CD4-positive, alpha-beta T cell (primary cell): ENCODE data around the gene NR3C2. TPM values are rescaled to one million over a fixed set of nuclear protein-coding genes. Genes with fewer than 3 reads are reported as not detected.

ENCODE experiments used
- ATAC-seq: fragments of 200-7000 bp; cut with Tn5 transposase; one replicate; pipeline ENCODE4 v1.10.0; 2022; ENCODE audit warnings: mild to moderate bottlenecking; ENCODE audit not compliant: poor library complexity
- CTCF ChIA-PET: fragments of 350-600 bp; sonication (Branson Sonifier 250); formaldehyde crosslinking; loops from one replicate; lab custom pipeline; 2021; ENCODE audit warnings: antibody characterized with exemption, inconsistent platforms; lab: Charles Lee
- POLR2A ChIA-PET: fragments of 350-600 bp; sonication (Branson Sonifier 250); formaldehyde crosslinking; loops from one replicate; lab custom pipeline; 2021; ENCODE audit warnings: antibody characterized with exemption, inconsistent platforms; lab: Charles Lee
- DNase-seq, 14 experiments: peaks; one replicate each; pipeline ENCODE4 v3.0.0-alpha.2; 2013 to 2020; ENCODE audit warnings: mixed read lengths in 2 of 14
- H3K27ac ChIP-seq, 2 donors: one replicate each; pipeline versions ENCODE4 v1.5.1 to v1.7.0; 2013; ENCODE audit warnings: low read length in 2 of 2, low read depth in 1 of 2, mild to moderate bottlenecking in 1 of 2
- H3K27me3 ChIP-seq, 2 experiments: 1 replicate in 1 of 2; 2 replicates in 1 of 2; pipeline versions ENCODE4 v1.6.1 to v1.7.0; 2013; ENCODE audit warnings: low read length in 2 of 2, control low read depth in 1 of 2, mild to moderate bottlenecking in 1 of 2, moderate library complexity in 1 of 2; ENCODE audit not compliant: insufficient read depth in 2 of 2, control insufficient read depth in 1 of 2
- H3K36me3 ChIP-seq: one replicate; pipeline ENCODE4 v1.6.1; 2013; ENCODE audit warnings: low read length, control low read depth; ENCODE audit not compliant: insufficient read depth
- H3K4me1 ChIP-seq: one replicate; pipeline ENCODE4 v1.6.1; 2013; ENCODE audit warnings: low read length, control low read depth; ENCODE audit not compliant: insufficient read depth
- H3K4me3 ChIP-seq: one replicate; pipeline ENCODE4 v1.5.1; 2013; ENCODE audit warnings: mild to moderate bottlenecking, low read length, moderate library complexity
- H3K9me3 ChIP-seq, 2 experiments: 1 replicate in 1 of 2; 2 replicates in 1 of 2; pipeline versions ENCODE4 v1.6.1 to v1.7.0; 2013; ENCODE audit warnings: low read length in 2 of 2, mild to moderate bottlenecking in 2 of 2, control low read depth in 1 of 2, moderate library complexity in 1 of 2; ENCODE audit not compliant: control insufficient read depth in 1 of 2, insufficient read depth in 1 of 2
- H3K27ac Mint-ChIP-seq: one replicate; pipeline ENCODE4 v1.8.0; 2020; ENCODE audit warnings: mixed read lengths
- H3K27me3 Mint-ChIP-seq: one replicate; pipeline ENCODE4 v1.8.0; 2021; ENCODE audit warnings: mixed read lengths
- H3K36me3 Mint-ChIP-seq: one replicate; pipeline ENCODE4 v1.8.0; 2021; ENCODE audit warnings: low read depth, mixed read lengths
- H3K4me1 Mint-ChIP-seq: one replicate; pipeline ENCODE4 v1.8.0; 2021; ENCODE audit warnings: low read depth, mixed read lengths
- H3K4me3 Mint-ChIP-seq: one replicate; pipeline ENCODE4 v1.8.0; 2020; ENCODE audit warnings: mild to moderate bottlenecking, mixed read lengths
- H3K9me3 Mint-ChIP-seq: one replicate; pipeline ENCODE4 v1.8.0; 2020; ENCODE audit warnings: mixed read lengths
- intact Hi-C, 2 experiments: fragments of 100-400 bp; cut with DNase I in 1 of 2; cut with micrococcal nuclease in 1 of 2; formaldehyde crosslinking; loops; one replicate each; pipeline versions ENCODE4 v1.15.1 to v1.9.0; 2023 to 2025; cut with DNase I, micrococcal nuclease
- total RNA-seq, 174 experiments: library from RNA in 2 of 174; stranded (reverse) in 2 of 174; gene quantifications; one replicate each; pipeline ENCODE4 v1.2.3 and lab custom pipeline; 2021 to 2026
- TF ChIP-seq, protein P1 (sequence below): fragments of 200-600 bp; IDR thresholded peaks from one replicate; pipeline ENCODE4 v1.8.0; 2022; ENCODE audit warnings: antibody characterized with exemption, mild to moderate bottlenecking

NR3C2 gene
- total RNA-seq, 2 experiments from 2014 or later: 31.6 to 35.0 TPM

DNA sequence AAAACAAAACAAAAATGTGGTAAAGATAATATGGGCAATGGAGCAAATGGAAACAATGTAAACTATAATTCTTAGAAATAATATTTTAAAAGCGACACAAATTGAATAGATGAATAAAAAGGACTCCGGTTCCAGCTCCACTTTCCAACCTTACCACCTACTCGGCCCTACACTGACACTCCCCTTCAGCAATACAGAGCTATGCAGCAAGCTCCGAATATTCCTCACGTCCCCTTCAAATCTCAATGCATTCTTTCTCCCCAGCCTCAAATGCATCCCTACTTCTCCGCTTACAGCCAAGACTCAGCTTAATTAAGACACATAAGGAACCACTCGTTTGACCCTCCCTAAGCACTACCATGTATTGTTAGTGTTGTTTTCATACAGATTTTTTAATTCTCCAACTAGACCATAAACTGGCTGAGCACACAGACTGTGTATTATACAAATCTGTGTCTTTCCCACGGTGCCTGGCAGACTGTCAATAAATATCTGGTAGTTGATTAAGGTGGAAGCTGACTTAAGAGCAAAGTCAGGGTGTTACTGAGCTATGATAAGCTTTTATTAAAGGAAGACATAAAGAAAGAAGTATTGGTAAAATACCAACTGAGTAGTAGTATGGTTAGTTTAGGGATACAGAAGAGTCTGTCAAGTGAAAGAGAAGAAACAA is 219.1 kb downstream of the NR3C2 start:
- Mint-ChIP-seq H3K27ac (no peak overlapping the region), H3K9me3 (no peaks in the 10 kb centered on the region), H3K27me3 (no peaks in the 10 kb centered on the region), H3K4me3 (no peak overlapping the region), H3K36me3 (peaks cover 4% of the 10 kb centered on the region), H3K4me1 (peaks cover 29% of the 10 kb centered on the region)
- DNase-seq (no peak), ATAC-seq (no peak)
- no peaks in the 10 kb centered on the region for H3K4me1 ChIP-seq
- H3K27me3 ChIP-seq: no peaks in the 10 kb centered on the region
- no peak overlapping the region for H3K27ac ChIP-seq
- H3K9me3 ChIP-seq: no peaks in the 10 kb centered on the region
- no peak overlapping the region for H3K4me3 ChIP-seq
- TF ChIP-seq, protein P1, sequence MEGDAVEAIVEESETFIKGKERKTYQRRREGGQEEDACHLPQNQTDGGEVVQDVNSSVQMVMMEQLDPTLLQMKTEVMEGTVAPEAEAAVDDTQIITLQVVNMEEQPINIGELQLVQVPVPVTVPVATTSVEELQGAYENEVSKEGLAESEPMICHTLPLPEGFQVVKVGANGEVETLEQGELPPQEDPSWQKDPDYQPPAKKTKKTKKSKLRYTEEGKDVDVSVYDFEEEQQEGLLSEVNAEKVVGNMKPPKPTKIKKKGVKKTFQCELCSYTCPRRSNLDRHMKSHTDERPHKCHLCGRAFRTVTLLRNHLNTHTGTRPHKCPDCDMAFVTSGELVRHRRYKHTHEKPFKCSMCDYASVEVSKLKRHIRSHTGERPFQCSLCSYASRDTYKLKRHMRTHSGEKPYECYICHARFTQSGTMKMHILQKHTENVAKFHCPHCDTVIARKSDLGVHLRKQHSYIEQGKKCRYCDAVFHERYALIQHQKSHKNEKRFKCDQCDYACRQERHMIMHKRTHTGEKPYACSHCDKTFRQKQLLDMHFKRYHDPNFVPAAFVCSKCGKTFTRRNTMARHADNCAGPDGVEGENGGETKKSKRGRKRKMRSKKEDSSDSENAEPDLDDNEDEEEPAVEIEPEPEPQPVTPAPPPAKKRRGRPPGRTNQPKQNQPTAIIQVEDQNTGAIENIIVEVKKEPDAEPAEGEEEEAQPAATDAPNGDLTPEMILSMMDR: no peak
- POLR2A ChIA-PET: no interaction called here
- CTCF ChIA-PET: no interaction called here
- intact Hi-C loops: no loop called here
- H3K36me3 ChIP-seq: no peaks in the 10 kb centered on the region

DNA sequence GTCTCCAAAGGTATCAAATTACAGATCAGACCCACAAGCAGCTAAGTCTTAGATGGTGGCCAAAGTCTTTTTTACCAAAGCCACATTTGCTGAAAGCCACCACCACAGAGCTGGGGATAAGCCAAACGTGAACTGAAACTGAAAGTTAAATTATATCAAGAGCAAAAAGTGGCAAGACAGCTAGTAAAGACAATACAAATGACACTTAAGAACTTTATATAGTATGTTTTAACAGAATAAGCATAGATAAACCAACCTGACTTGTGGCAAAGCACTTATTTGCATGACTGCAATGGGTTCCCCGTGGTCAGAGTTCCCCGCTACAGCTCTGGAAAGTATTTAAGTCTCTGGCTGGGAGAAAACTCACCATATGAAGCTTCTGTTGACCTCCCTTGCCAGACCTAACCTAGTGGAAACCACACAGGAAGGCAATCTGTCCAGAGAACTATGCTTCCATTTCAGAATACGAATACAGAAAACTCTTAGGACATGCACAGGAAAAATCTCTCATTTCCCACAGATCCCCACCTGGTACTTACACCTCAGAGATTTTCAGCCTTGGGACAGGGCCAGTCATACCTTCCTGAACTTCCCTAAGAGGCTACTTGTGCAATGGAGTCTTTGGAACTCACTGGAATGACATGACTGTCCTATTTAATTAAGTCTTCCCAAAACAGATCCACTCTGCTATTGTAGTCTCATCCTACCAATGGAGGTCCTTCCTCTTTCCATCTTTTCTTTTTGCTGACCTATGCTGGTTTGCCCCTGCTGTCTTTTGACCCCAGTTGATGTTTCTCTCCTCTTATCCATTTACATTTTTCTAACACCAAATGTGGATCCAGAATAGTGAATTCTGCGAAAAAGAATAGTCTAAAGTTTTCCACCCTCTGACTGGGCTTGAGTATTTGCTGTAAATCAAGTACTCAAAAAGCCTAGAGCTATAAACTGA is 225.1 kb downstream of the NR3C2 start:
- Mint-ChIP-seq H3K4me1 (peaks cover 37% of the 10 kb centered on the region), H3K27me3 (no peaks in the 10 kb centered on the region), H3K4me3 (peak overlapping the region; percentile 52), H3K27ac (peak overlapping the region; percentile 62), H3K36me3 (peaks cover 7% of the 10 kb centered on the region), H3K9me3 (no peaks in the 10 kb centered on the region)
- CTCF ChIA-PET: interaction anchor here (1.1 kb wide), 1 partner anchor 11 kb away, joined by 3 read pairs; no protein-coding TSS in a partner anchor
- peak overlapping the region; percentile 41 for H3K4me3 ChIP-seq
- intact Hi-C loops: no loop called here
- H3K27ac ChIP-seq: peak overlapping the region in 1 of 2 donors; percentile 19
- POLR2A ChIA-PET: interaction anchor here (1.2 to 1.4 kb wide), 2 partner anchors 10 to 156 kb away, joined by 3 read pairs; no protein-coding TSS in a partner anchor
- no peaks in the 10 kb centered on the region for H3K27me3 ChIP-seq
- ATAC-seq (peak; percentile 34), DNase-seq (peak in 4 of 14 experiments; percentile 9 to 71 (median 44))
- no peaks in the 10 kb centered on the region for H3K36me3 ChIP-seq
- peaks cover 12% of the 10 kb centered on the region for H3K4me1 ChIP-seq
- TF ChIP-seq, protein P1: no peak
- H3K9me3 ChIP-seq: no peaks in the 10 kb centered on the region

DNA sequence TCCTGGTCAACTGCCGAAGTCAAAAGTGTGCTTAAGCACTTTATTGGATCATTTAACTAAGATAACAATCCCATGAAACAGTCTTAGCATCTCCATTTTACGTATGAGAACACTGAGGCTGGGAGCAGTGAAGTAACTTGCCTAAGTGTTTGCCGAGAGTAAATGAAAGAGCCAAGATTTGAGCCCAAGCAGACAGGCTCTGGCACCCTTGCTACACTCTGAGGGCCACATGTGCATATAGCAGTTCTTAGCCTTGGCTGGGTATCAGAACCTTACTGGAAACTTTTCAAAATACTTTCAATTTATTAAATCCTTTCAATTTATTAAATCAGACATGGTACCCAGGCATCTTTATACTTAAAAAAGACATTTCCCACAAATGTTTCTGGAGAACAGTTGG is 225.9 kb downstream of the NR3C2 start:
- no peaks in the 10 kb centered on the region for H3K9me3 Mint-ChIP-seq
- H3K27me3 ChIP-seq: no peaks in the 10 kb centered on the region
- no peak overlapping the region for H3K27ac ChIP-seq
- TF ChIP-seq, protein P1: no peak
- H3K36me3 ChIP-seq: no peaks in the 10 kb centered on the region
- H3K27me3 Mint-ChIP-seq: no peaks in the 10 kb centered on the region
- peaks cover 12% of the 10 kb centered on the region for H3K4me1 ChIP-seq
- intact Hi-C loops: no loop called here
- H3K36me3 Mint-ChIP-seq: peaks cover 7% of the 10 kb centered on the region
- H3K27ac Mint-ChIP-seq: peak overlapping the region; percentile 62
- peak overlapping the region; percentile 41 for H3K4me3 ChIP-seq
- H3K4me1 Mint-ChIP-seq: peaks cover 37% of the 10 kb centered on the region
- POLR2A ChIA-PET: interaction anchor here (0.6 to 1.4 kb wide), 3 partner anchors 9 to 264 kb away, joined by 3 read pairs; no protein-coding TSS in a partner anchor
- H3K9me3 ChIP-seq: no peaks in the 10 kb centered on the region
- no peak for DNase-seq
- CTCF ChIA-PET: interaction anchor here (1.1 kb wide), 1 partner anchor 12 kb away, joined by 3 read pairs; no protein-coding TSS in a partner anchor
- ATAC-seq: no peak
- H3K4me3 Mint-ChIP-seq: peak overlapping the region; percentile 52
